Osteocyte (in vitro differentiated cells): Measurements from ENCODE around the gene HEG1. TPM values are rescaled to one million over a fixed set of nuclear protein-coding genes. Genes with fewer than 3 reads are reported as not detected.

ENCODE experiments used
- DNase-seq: peaks from one replicate; pipeline ENCODE4 v3.0.0; 2021; ENCODE audit warnings: mixed read lengths; ENCODE audit not compliant: unreplicated experiment; ENCODE audit errors: extremely low spot score
- H3K27ac Mint-ChIP-seq: one replicate; pipeline ENCODE4 v1.8.0; 2021; ENCODE audit warnings: mild to moderate bottlenecking, mixed read lengths; ENCODE audit not compliant: unreplicated experiment
- H3K27me3 Mint-ChIP-seq: one replicate; pipeline ENCODE4 v1.8.0; 2021; ENCODE audit warnings: mixed read lengths; ENCODE audit not compliant: unreplicated experiment
- H3K36me3 Mint-ChIP-seq: one replicate; pipeline ENCODE4 v1.8.0; 2021; ENCODE audit warnings: mixed read lengths; ENCODE audit not compliant: unreplicated experiment
- H3K4me1 Mint-ChIP-seq: one replicate; pipeline ENCODE4 v1.8.0; 2021; ENCODE audit warnings: mixed read lengths; ENCODE audit not compliant: unreplicated experiment
- H3K4me3 Mint-ChIP-seq: one replicate; pipeline ENCODE4 v1.8.0; 2021; ENCODE audit warnings: mild to moderate bottlenecking, moderate library complexity, mixed read lengths; ENCODE audit not compliant: unreplicated experiment
- H3K9me3 Mint-ChIP-seq: one replicate; pipeline ENCODE4 v1.8.0; 2021; ENCODE audit warnings: mixed read lengths; ENCODE audit not compliant: unreplicated experiment
- total RNA-seq: library from RNA; stranded (reverse); gene quantifications from 2 replicates; pipeline ENCODE4 v1.2.1, GENCODE V29; 2021
- TF ChIP-seq, protein P1 (sequence below): fragments of 200-600 bp; sonication (generic); IDR thresholded peaks from 2 replicates; pipeline ENCODE4 v1.5.0; 2021; ENCODE audit warnings: antibody characterized with exemption, mild to moderate bottlenecking, moderate library complexity

HEG1 gene
- total RNA-seq, 1 donor from 2014 or later = 123 TPM

- TF ChIP-seq, protein P1, sequence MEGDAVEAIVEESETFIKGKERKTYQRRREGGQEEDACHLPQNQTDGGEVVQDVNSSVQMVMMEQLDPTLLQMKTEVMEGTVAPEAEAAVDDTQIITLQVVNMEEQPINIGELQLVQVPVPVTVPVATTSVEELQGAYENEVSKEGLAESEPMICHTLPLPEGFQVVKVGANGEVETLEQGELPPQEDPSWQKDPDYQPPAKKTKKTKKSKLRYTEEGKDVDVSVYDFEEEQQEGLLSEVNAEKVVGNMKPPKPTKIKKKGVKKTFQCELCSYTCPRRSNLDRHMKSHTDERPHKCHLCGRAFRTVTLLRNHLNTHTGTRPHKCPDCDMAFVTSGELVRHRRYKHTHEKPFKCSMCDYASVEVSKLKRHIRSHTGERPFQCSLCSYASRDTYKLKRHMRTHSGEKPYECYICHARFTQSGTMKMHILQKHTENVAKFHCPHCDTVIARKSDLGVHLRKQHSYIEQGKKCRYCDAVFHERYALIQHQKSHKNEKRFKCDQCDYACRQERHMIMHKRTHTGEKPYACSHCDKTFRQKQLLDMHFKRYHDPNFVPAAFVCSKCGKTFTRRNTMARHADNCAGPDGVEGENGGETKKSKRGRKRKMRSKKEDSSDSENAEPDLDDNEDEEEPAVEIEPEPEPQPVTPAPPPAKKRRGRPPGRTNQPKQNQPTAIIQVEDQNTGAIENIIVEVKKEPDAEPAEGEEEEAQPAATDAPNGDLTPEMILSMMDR = no peak
- H3K4me3 Mint-ChIP-seq = no peak overlapping the region
- peaks cover 79% of the 10 kb centered on the region for H3K36me3 Mint-ChIP-seq
- no peaks in the 10 kb centered on the region for H3K4me1 Mint-ChIP-seq
- no peaks in the 10 kb centered on the region for H3K9me3 Mint-ChIP-seq
- H3K27ac Mint-ChIP-seq = no peak overlapping the region
- no peaks in the 10 kb centered on the region for H3K27me3 Mint-ChIP-seq
- no peak for DNase-seq
These were observed 49.5 kb downstream of the HEG1 start for GRCh38 chr3:125006291-125006731.

GRCh38 chr3:125005676-125006075 is 50.1 kb downstream of the HEG1 start:
- Mint-ChIP-seq H3K27ac (no peak overlapping the region), H3K9me3 (no peaks in the 10 kb centered on the region), H3K4me3 (no peak overlapping the region), H3K27me3 (no peaks in the 10 kb centered on the region), H3K4me1 (no peaks in the 10 kb centered on the region), H3K36me3 (peaks cover 81% of the 10 kb centered on the region)
- TF ChIP-seq, protein P1 = no peak
- no peak for DNase-seq

- Mint-ChIP-seq H3K4me1 (no peaks in the 10 kb centered on the region), H3K27ac (no peak overlapping the region), H3K27me3 (no peaks in the 10 kb centered on the region), H3K9me3 (no peaks in the 10 kb centered on the region), H3K4me3 (no peak overlapping the region), H3K36me3 (peaks cover 77% of the 10 kb centered on the region)
- DNase-seq = no peak
- TF ChIP-seq, protein P1 = no peak
These were observed 50.6 kb downstream of the HEG1 start for GRCh38 chr3:125005222-125005621.

DNA sequence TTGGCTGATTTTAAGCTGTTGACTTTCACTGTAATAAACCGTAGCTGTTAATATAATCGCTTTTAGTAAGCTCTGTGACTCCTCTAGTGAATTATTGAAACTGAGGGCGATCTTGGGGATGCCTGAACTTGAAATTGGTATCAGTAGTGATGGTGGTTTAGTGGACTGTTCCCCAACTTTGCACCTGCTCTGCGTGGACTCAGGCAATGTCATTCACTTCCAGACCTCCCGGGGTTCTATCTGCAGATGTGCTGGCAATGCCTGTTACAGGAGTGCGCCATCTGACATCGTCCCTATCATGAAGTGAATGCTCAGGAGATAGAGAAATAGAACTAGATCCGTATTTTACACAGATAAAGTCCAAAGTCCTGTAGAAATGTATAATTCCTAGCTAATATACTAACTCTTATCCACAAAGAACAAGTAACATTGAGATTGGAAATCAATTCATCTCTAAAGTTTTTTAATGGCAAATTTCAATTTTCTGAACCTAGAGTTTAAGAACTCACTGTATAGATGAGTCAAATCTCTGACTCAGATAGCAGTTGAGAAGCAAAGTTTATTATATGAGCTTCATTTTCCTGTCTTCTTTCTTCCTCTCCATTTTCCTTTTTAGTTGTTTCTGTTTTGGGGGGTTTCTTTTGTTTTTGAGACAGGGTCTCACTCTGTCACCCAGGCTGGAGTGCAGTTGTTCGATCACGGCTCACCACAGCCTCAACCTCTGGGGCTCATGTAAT is 51.8 kb downstream of the HEG1 start:
- Mint-ChIP-seq H3K27me3 (no peaks in the 10 kb centered on the region), H3K36me3 (peaks cover 72% of the 10 kb centered on the region), H3K4me1 (no peaks in the 10 kb centered on the region), H3K27ac (no peak overlapping the region), H3K9me3 (no peaks in the 10 kb centered on the region), H3K4me3 (no peak overlapping the region)
- no peak for DNase-seq
- TF ChIP-seq, protein P1 = no peak

- Mint-ChIP-seq H3K27ac (no peak overlapping the region), H3K9me3 (no peaks in the 10 kb centered on the region), H3K4me3 (no peak overlapping the region), H3K4me1 (no peaks in the 10 kb centered on the region), H3K27me3 (no peaks in the 10 kb centered on the region), H3K36me3 (peaks cover 71% of the 10 kb centered on the region)
- TF ChIP-seq, protein P1 = no peak
- no peak for DNase-seq
These were observed 52.4 kb downstream of the HEG1 start for GRCh38 chr3:125003369-125003853.
